ENCODE data around the gene IGLON5. TPM values are rescaled to one million over a fixed set of nuclear protein-coding genes. Genes with fewer than 3 reads are reported as not detected.

Gene IGLON5
- total RNA-seq, 1 donor = not detected

GRCh38 chr19:51338563-51339312 lies 27.3 kb downstream of the IGLON5 start:
- Histone ChIP-seq H4K20me1 (ENCODE audit: insufficient read depth, low read length) (no peaks in the 10 kb centered on the region), H3K79me2 (ENCODE audit: insufficient read depth, low read length) (no peaks in the 10 kb centered on the region), H3K4me1 (ENCODE audit: insufficient read depth, low read length) (peaks cover 9% of the 10 kb centered on the region), H3K36me3 (ENCODE audit: insufficient read depth, low read length) (no peaks in the 10 kb centered on the region), H3K4me3 (ENCODE audit: insufficient read depth, low read length) (peak overlapping the region; percentile 83), H3K27ac (ENCODE audit: low read depth, low read length) (no peak overlapping the region), H3K4me2 (ENCODE audit: insufficient read depth, low read length) (peak overlapping the region; percentile 95), H3K27me3 (ENCODE audit: insufficient read depth, low read length) (no peaks in the 10 kb centered on the region), H3K9me3 (ENCODE audit: low read depth, low read length) (no peaks in the 10 kb centered on the region), H2AFZ (ENCODE audit: low read length) (peak overlapping the region; percentile 80)
- TF ChIP-seq CTCF (IDR thresholded peaks at IDR 0.05; ENCODE audit: extremely low read depth, low read depth, low read length) = peak; percentile 62
- DNase-seq (ENCODE audit: insufficient read length, low spot score, missing footprints) = peak; percentile 98

GRCh38 chr19:51339313-51339686 lies 27.9 kb downstream of the IGLON5 start:
- Histone ChIP-seq H3K9me3 (ENCODE audit: low read depth, low read length) (no peaks in the 10 kb centered on the region), H3K4me1 (ENCODE audit: insufficient read depth, low read length) (peaks cover 9% of the 10 kb centered on the region), H3K27ac (ENCODE audit: low read depth, low read length) (no peak overlapping the region), H3K79me2 (ENCODE audit: insufficient read depth, low read length) (no peaks in the 10 kb centered on the region), H4K20me1 (ENCODE audit: insufficient read depth, low read length) (no peaks in the 10 kb centered on the region), H3K36me3 (ENCODE audit: insufficient read depth, low read length) (no peaks in the 10 kb centered on the region), H3K27me3 (ENCODE audit: insufficient read depth, low read length) (no peaks in the 10 kb centered on the region), H3K4me2 (ENCODE audit: insufficient read depth, low read length) (peak overlapping the region; percentile 95), H2AFZ (ENCODE audit: low read length) (peak overlapping the region; percentile 80), H3K4me3 (ENCODE audit: insufficient read depth, low read length) (peak overlapping the region; percentile 83)
- TF ChIP-seq CTCF (IDR thresholded peaks at IDR 0.05; ENCODE audit: extremely low read depth, low read depth, low read length) = no peak
- DNase-seq (ENCODE audit: insufficient read length, low spot score, missing footprints) = no peak

- Histone ChIP-seq H4K20me1 (ENCODE audit: insufficient read depth, low read length) (no peaks in the 10 kb centered on the region), H3K27ac (ENCODE audit: low read depth, low read length) (no peak overlapping the region), H3K4me3 (ENCODE audit: insufficient read depth, low read length) (peak overlapping the region; percentile 83), H3K9me3 (ENCODE audit: low read depth, low read length) (no peaks in the 10 kb centered on the region), H3K79me2 (ENCODE audit: insufficient read depth, low read length) (no peaks in the 10 kb centered on the region), H3K36me3 (ENCODE audit: insufficient read depth, low read length) (peaks cover 5% of the 10 kb centered on the region), H3K4me1 (ENCODE audit: insufficient read depth, low read length) (peaks cover 9% of the 10 kb centered on the region), H2AFZ (ENCODE audit: low read length) (peak overlapping the region; percentile 80), H3K27me3 (ENCODE audit: insufficient read depth, low read length) (no peaks in the 10 kb centered on the region), H3K4me2 (ENCODE audit: insufficient read depth, low read length) (peak overlapping the region; percentile 95)
- peak; percentile 99 for DNase-seq (ENCODE audit: insufficient read length, low spot score, missing footprints)
- no peak for TF ChIP-seq CTCF (IDR thresholded peaks at IDR 0.05; ENCODE audit: extremely low read depth, low read depth, low read length)
Measured at GRCh38 chr19:51339687-51340656, 28.5 kb downstream of the IGLON5 start.

GRCh38 chr19:51341066-51341465 lies 29.6 kb downstream of the IGLON5 start:
- H3K79me2 ChIP-seq (ENCODE audit: insufficient read depth, low read length) = no peaks in the 10 kb centered on the region
- no peak overlapping the region for H3K27ac ChIP-seq (ENCODE audit: low read depth, low read length)
- peak; percentile 50 for DNase-seq (ENCODE audit: insufficient read length, low spot score, missing footprints)
- H3K36me3 ChIP-seq (ENCODE audit: insufficient read depth, low read length) = peaks cover 6% of the 10 kb centered on the region
- H3K4me1 ChIP-seq (ENCODE audit: insufficient read depth, low read length) = peaks cover 9% of the 10 kb centered on the region
- no peak overlapping the region for H3K4me3 ChIP-seq (ENCODE audit: insufficient read depth, low read length)
- H4K20me1 ChIP-seq (ENCODE audit: insufficient read depth, low read length) = no peaks in the 10 kb centered on the region
- H2AFZ ChIP-seq (ENCODE audit: low read length) = no peak overlapping the region
- no peaks in the 10 kb centered on the region for H3K9me3 ChIP-seq (ENCODE audit: low read depth, low read length)
- no peak overlapping the region for H3K4me2 ChIP-seq (ENCODE audit: insufficient read depth, low read length)
- no peak for TF ChIP-seq CTCF (IDR thresholded peaks at IDR 0.05; ENCODE audit: extremely low read depth, low read depth, low read length)
- no peaks in the 10 kb centered on the region for H3K27me3 ChIP-seq (ENCODE audit: insufficient read depth, low read length)

Measured in osteoblast (primary cell).